IMR-90 (cell line): ENCODE data around the gene PTK7.

ENCODE experiments used
- CEBPB ChIP-seq: IDR thresholded peaks from 2 replicates; pipeline ENCODE4 v1.6.1; 2012; ENCODE audit warnings: low read depth, low read length, improper control_type of control experiment
- CTCF ChIP-seq: conservative IDR thresholded peaks from 2 replicates; pipeline ENCODE4 v1.5.1; 2012; ENCODE audit warnings: mild to moderate bottlenecking, low read depth, low read length, improper control_type of control experiment
- ELK1 ChIP-seq: fragments of 150-350 bp; IDR thresholded peaks from 2 replicates; pipeline ENCODE4 v1.6.1; 2016; ENCODE audit warnings: low read depth, mild to moderate bottlenecking, low read length, moderate library complexity, borderline replicate concordance
- NFE2L2 ChIP-seq: fragments of 150-350 bp; IDR thresholded peaks from 2 replicates; pipeline ENCODE4 v1.6.1; 2016; ENCODE audit warnings: low read depth, mild to moderate bottlenecking, low read length
- POLR2A ChIP-seq: IDR thresholded peaks from 2 replicates; pipeline ENCODE4 v1.6.1; 2012; ENCODE audit warnings: mild to moderate bottlenecking, low read depth, low read length

- TF ChIP-seq CTCF (no peak), CEBPB (no peak), POLR2A (no peak), NFE2L2 (no peak), ELK1 (no peak)
Observed at GRCh38 chr6:43193929-43194328, 117.8 kb downstream of the PTK7 start.
